NCI-H69 (cell line): ENCODE results near the gene MAPK14.
"Not testable (repeated sequence)": the region's sequence is repeated elsewhere in the genome, so short reads cannot be mapped to it uniquely, and the experiment has no call there.

ENCODE experiments used
- DNase-seq: peaks from one replicate; lab custom pipeline; 2025; lab: John Stamatoyannopoulos, UW

Gene MAPK14

GRCh38 chr6:36069573-36069972 is 42.0 kb downstream of the MAPK14 start:
- DNase-seq = no peak

DNA sequence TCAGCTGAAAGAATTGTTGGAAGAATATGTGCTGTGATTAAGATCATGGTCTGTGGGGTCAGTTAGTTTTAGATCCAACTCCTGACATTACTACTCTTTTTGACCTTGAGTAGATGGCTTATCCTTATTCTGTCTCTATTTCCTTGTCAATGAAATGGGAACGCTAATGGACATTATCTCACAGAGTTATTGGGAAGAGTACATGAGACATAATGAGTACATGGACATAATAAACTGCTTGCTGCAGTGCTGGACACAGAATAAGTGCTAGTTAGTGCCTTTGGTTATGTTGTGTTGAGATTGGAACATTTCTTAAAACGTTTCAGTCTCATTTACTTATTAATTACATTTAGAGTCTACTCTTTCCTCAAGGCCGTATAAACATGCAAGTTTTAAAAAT is 42.6 kb downstream of the MAPK14 start:
- DNase-seq = no peak

GRCh38 chr6:36071281-36071680 is 43.7 kb downstream of the MAPK14 start:
- no peak for DNase-seq

- no peak for DNase-seq
Observed at GRCh38 chr6:36071714-36072113, 44.1 kb downstream of the MAPK14 start.

GRCh38 chr6:36072681-36073080 is 45.1 kb downstream of the MAPK14 start:
- DNase-seq = no peak

DNA sequence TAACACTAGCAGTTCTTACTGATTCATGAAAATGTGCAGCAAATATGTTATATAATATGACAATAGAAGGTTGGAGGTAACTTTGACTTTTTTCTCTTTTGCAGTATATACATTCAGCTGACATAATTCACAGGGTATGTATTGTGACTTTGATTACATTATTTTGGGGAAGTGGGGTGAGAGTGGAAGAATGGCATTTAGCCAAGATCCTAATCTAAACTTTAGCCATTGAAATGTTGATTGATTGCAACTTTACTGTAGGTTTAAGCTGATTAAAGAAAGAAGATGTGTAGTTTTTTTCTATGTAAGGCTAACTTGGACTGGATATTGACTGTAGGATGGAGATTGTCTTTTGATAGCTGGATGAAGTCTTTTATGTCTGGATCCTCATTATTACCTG is 46.0 kb downstream of the MAPK14 start:
- DNase-seq = no peak

DNA sequence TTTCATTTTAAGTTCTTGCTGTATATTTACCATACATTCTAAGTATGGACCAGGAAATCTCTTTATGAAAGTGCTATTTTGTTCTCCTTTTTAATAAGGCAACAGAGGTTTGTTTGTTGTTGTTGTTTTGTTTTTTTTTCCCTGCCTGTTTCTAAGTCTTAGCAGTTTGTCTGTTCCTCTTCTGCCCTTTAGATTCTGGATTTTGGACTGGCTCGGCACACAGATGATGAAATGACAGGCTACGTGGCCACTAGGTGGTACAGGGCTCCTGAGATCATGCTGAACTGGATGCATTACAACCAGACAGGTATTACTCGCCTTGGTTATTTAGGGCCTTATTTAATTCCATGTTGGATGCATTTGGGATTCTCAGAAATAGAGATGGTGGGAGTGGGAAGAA is 48.0 kb downstream of the MAPK14 start:
- peak; percentile 33 for DNase-seq

DNA sequence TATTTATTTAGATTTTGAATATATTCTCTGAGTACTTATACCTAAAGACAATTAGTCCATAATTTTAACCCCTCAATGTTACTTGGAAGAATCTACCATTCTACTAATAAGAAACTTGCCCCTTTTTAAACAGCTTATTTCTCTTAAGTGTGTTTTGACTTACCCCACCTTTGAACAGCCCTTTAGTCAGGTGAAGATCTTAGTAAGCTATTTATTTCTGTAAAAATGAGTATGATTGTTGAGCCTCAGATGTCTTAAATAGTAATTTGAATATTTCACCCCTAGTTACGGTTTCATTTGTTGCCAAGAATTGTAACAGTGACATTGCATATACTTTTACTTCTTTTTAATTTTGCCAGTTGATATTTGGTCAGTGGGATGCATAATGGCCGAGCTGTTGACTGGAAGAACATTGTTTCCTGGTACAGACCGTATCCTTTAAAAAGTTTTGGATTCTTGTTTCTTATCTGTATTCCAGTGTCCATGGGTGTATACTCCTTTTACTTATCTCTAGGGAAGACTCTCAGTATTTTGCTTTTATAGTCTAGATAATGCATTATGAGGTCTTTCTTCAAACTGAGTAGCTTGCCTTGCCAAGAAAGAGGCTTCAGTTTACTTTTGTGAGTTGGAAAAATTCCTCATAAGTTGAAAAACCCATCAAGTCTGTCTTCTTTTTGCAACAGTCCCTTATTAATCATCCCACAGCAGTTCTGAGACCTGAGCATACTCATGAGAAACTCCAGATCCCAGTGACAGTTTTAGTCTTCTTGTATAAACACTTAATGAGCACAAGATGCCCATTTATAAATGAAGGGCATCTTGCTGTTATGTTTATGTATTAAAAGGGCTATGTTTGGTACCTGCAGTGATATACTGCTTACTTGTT is 48.8 kb downstream of the MAPK14 start:
- no peak for DNase-seq

DNA sequence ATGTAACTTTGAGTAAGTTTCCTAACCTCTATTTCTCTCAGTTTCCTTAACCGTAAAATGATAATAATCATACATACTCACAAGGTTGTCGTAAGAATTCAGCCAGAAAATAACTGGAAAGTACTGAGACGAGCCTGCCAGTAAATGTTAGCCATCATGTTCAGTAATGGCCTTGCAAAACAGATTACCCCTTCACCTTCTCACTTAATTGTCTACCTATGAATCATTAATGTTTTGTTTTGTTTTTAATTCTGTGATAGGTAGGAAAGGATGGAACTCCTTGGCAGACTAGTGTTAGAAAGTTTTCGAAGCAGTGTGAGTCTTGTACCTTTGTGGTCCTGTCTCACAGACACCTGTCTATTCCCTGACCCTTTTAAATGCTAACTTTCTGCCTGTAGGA is 50.6 kb downstream of the MAPK14 start:
- no peak for DNase-seq

DNA sequence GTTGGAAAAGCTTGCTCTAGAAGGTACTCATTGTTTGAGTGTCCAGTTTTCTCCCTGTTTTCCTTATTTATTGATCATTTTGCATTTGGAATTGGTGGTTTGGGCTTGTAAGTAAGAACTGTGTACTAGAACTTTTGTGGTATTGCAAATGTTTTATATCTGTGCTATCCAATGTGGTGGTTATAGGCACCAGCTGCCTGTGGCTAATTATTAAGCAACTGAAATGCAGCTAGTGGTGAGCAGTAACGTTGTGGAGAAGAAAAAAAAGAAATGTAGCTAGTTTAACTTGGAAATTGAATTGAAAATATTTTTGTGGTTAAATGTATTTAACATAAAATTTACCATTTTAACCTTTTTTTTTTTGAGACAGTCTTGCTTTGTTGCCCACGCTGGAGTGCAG is 52.0 kb downstream of the MAPK14 start:
- DNase-seq = no peak

- DNase-seq = no peak
Observed at GRCh38 chr6:36082318-36082717, 54.7 kb downstream of the MAPK14 start.

- DNase-seq = no peak
Observed at GRCh38 chr6:36083446-36083845, 55.8 kb downstream of the MAPK14 start.

GRCh38 chr6:36088204-36088603 is 60.6 kb downstream of the MAPK14 start:
- not testable (repeated sequence) for DNase-seq

GRCh38 chr6:36089048-36089447 is 61.4 kb downstream of the MAPK14 start:
- no peak for DNase-seq

DNA sequence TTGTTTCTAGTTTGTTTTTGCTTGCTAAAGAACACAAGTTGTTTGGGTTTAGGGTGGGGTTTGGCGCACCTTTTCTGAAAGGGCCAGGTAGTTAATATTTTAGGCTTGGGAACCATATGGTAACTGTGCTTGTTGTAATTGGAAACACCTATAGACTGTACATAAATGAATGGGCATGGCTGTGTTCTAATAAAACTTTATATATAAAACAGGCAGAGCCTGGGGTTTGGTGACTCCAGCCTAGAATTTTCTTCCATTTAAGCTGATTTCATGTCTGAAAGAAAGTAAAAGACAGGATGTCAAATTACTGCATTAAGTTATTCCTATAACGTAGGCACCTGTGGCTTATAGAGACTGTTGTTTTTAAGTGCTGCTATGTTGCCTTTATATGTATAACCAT is 66.6 kb downstream of the MAPK14 start:
- peak; percentile 44 for DNase-seq

DNA sequence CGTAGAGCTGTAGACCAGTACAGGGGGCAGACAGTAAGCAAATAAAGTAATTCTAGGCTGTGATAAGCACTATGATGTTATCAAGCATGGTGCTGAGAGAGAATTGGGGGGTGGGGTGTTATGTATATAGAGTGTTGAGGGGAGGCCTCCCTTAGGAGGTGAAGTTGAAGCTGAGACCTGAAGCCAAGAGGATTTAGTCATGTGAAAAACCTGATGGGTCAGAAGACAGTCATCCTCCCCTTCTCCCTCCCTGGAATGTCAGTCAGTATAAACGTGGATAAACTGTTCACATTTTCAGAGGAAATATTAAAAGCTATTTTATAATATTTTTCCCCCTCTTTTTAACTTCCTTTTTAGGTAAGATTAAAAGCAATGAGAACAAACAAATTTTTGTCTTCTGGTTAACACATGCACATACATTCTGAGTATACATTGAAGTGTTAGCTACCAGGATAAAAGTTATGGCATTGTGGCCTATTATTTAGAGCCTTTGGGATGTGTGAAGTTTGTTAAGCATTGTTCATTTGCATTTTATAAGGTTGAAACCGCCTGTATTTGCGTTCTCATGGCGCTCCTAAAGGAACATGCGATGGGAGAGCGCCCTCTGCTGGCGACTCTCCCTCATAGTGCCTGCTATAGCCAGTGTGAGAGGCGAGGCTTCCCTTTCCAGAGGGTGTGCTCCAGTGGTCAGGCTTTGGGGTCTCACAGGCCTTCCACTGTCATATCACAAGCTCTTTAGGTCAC is 67.3 kb downstream of the MAPK14 start:
- DNase-seq = peak; percentile 85

DNA sequence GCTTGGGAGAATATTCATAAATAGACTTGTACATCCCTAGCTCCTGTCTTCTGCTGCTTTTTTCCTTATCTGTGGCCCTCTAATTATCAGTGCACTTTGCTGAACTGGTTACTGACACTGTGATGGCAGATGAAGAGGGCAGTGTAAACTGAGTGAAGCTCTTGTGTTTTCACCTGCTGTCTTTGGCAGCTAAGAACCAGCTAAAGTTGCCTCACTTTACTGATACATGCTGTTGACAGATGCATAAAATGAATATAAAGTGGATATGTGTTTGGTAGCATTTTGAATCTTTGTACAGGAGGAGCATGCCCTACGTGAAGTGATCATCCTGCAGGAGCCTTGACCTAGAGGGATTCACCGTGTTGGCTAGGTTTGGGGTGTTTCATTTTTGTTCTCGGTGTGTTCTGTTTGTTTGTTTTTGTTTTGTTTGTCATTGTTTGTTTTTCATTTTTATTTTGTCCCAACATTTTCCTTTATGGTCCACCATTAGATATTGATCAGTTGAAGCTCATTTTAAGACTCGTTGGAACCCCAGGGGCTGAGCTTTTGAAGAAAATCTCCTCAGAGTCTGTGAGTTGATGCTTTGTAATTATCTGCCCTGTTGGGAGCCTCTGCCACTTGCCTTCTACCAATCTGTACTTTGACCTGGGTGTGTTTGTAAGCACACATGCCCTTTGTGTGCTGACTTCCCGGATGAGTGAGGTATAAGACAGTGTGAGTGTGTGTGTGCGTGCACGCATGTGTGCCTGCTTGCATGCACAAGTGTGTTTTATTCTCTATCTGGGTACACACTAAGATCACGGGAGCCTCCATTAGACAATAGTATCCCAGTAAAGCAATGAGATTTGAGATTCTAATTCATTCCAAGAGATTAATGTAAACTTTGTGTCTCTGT is 68.1 kb downstream of the MAPK14 start:
- DNase-seq = peak; percentile 88

- no peak for DNase-seq
Observed at GRCh38 chr6:36098253-36098919, 70.8 kb downstream of the MAPK14 start.

- DNase-seq = no peak
Observed at GRCh38 chr6:36098920-36099647, 71.5 kb downstream of the MAPK14 start.

GRCh38 chr6:36099869-36100483 is 72.4 kb downstream of the MAPK14 start:
- no peak for DNase-seq

DNA sequence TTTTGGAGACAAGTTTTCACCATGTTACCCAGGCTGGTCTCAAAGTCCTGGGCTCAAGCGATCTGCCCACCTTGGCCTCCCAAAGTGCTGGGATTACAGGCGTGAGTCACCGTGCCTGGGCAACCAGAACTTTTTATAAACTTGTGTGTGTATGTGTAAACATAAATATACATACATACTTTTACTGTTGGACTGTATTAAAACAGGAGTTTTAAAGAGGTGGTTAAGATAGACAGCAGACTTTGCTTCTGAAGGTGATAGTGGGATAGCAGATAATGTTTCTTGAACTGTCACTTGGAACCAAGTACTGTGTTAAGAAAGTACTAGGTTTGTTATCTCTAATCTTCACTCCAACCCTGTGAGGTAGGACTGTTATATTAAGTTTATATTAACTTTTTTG is 74.1 kb downstream of the MAPK14 start:
- no peak for DNase-seq
